ENCODE results near the gene BTLA.

GRCh38 chr3:112470788-112471187 lies 28.5 kb downstream of the BTLA start:
- TF ChIP-seq, protein P1, sequence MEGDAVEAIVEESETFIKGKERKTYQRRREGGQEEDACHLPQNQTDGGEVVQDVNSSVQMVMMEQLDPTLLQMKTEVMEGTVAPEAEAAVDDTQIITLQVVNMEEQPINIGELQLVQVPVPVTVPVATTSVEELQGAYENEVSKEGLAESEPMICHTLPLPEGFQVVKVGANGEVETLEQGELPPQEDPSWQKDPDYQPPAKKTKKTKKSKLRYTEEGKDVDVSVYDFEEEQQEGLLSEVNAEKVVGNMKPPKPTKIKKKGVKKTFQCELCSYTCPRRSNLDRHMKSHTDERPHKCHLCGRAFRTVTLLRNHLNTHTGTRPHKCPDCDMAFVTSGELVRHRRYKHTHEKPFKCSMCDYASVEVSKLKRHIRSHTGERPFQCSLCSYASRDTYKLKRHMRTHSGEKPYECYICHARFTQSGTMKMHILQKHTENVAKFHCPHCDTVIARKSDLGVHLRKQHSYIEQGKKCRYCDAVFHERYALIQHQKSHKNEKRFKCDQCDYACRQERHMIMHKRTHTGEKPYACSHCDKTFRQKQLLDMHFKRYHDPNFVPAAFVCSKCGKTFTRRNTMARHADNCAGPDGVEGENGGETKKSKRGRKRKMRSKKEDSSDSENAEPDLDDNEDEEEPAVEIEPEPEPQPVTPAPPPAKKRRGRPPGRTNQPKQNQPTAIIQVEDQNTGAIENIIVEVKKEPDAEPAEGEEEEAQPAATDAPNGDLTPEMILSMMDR (conservative IDR thresholded peaks at IDR 0.05; ENCODE audit: low read depth, low read length): no peak
- no peak for TF ChIP-seq EZH2 (IDR thresholded peaks at IDR 0.05; ENCODE audit: low read length, unreplicated experiment)
- TF ChIP-seq EZH2phosphoT487 (IDR thresholded peaks at IDR 0.05; ENCODE audit: borderline replicate concordance, low read length): no peak

All from PC-3 (cell line).